Mesodermal cell (in vitro differentiated cells): ENCODE results near the gene RGS2. TPM values are rescaled to one million over a fixed set of nuclear protein-coding genes. Genes with fewer than 3 reads are reported as not detected.
A peak's percentile ranks its signal among the peaks of the same experiment; 100 is the strongest.

ENCODE experiments used
- H3K27ac ChIP-seq: 2 replicates; pipeline ENCODE4 v1.7.0; 2013; ENCODE audit warnings: mild to moderate bottlenecking, low read depth, low read length, moderate library complexity; ENCODE audit not compliant: severe bottlenecking
- H3K36me3 ChIP-seq: 2 replicates; pipeline ENCODE4 v1.7.1; 2013; ENCODE audit warnings: mild to moderate bottlenecking, low read length, moderate library complexity; ENCODE audit not compliant: control insufficient read depth, insufficient read depth
- H3K4me1 ChIP-seq: one replicate; pipeline ENCODE4 v1.7.1; 2013; ENCODE audit warnings: mild to moderate bottlenecking, low read length; ENCODE audit not compliant: insufficient read depth, control insufficient read depth, poor library complexity, severe bottlenecking
- H3K4me3 ChIP-seq: 2 replicates; pipeline ENCODE4 v1.7.0; 2013; ENCODE audit warnings: low read length, control low read depth, mild to moderate bottlenecking; ENCODE audit not compliant: insufficient read depth, poor library complexity, severe bottlenecking; ENCODE audit errors: extremely low read depth
- H3K9me3 ChIP-seq: 2 replicates; pipeline ENCODE4 v1.7.1; 2013; ENCODE audit warnings: mild to moderate bottlenecking, low read length, moderate library complexity; ENCODE audit not compliant: control insufficient read depth
- WGBS, 2 experiments: methylation state at CpG; one replicate each; pipeline ENCODE4 v1.1.5; 2013; ENCODE audit warnings: missing lambda C conversion rate in 2 of 2; ENCODE audit not compliant: insufficient coverage in 2 of 2; 5-methylcytosine and 5-hydroxymethylcytosine counted together
- polyA plus RNA-seq, 2 experiments: library from polyadenylated mRNA; stranded (reverse); fragments of 50-300 nt; gene quantifications; one replicate each; pipeline ENCODE4 v1.2.3, GENCODE V29; 2013

RGS2 gene
- polyA plus RNA-seq (2013, experiment 1 of 2) = 54.4 TPM
- polyA plus RNA-seq (2013, experiment 2 of 2) = 63.5 TPM

- WGBS, 2 experiments = 0 to 1% methylated on average over 56 to 66 of the region's 72 CpGs
- Histone ChIP-seq H3K4me3 (peak within 1 kb of the TSS; percentile 86), H3K36me3 (peaks cover 5% of the 10 kb centered on the region), H3K27ac (peak within 1 kb of the TSS; percentile 82), H3K9me3 (no peaks in the 10 kb centered on the region), H3K4me1 (peaks cover 15% of the 10 kb centered on the region)
These were observed at the start of gene RGS2 for GRCh38 chr1:192808518-192809306. Gene RGS2, plus strand, starts transcription at chr1:192809039. Its CDS starts 33 bp downstream, at chr1:192809072.

- Histone ChIP-seq H3K4me3 (no peak overlapping the region), H3K27ac (no peak overlapping the region)
- 100% methylated on average over 1 of the region's 1 CpG; no CpG with 5 or more reads in 1 of the 2 experiments for WGBS, 2 experiments
These were observed 49.7 kb upstream of the RGS2 start for GRCh38 chr1:192759104-192759503.

DNA sequence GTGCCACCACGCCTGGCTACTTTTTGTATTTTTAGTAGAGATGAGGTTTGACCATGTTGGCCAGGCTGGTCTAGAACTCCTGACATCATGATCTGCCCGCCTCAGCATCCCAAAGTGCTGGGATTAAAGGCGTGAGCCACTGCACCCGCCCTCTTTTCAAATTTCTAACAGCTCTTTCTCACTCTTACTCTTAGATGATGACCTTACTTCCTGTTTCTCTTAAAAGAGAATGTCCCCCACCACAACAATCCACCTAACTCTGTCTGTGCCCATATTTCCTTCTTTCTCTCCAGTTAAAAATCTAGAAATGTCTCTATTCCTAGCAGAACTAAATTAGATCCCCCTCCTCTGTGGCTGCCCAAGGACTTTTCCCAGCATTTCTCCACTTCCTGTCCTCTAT, 46.6 kb upstream of the RGS2 start:
- 90% methylated on average over 3 of the region's 4 CpGs; no CpG with 5 or more reads in 1 of the 2 experiments for WGBS, 2 experiments
- Histone ChIP-seq H3K4me1 (peaks cover 21% of the 10 kb centered on the region), H3K4me3 (no peak overlapping the region), H3K9me3 (no peaks in the 10 kb centered on the region), H3K27ac (no peak overlapping the region), H3K36me3 (no peaks in the 10 kb centered on the region)

More at GRCh38 chr1:192759104-192759503, 49.7 kb upstream of the RGS2 start:
- Histone ChIP-seq H3K4me1 (peaks cover 12% of the 10 kb centered on the region), H3K9me3 (no peaks in the 10 kb centered on the region), H3K36me3 (no peaks in the 10 kb centered on the region)

DNA sequence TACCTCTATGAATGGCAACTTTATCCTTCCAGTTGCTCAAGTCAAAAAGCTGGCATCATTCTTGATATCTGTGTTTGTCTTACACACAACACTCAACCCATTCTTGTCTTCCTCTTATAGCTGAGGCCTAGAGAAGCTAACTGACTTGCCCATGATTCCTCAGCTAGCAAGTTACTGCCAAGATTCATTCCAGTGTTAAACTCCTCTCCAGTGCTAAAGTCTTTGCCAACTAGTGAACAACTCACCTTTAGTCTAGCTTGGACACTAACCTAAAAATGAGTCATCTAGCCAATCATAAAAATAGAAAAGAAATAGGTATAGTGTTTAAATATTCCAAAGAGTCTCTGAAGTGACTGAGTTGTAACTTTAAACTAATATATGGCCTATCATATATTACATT, 45.6 kb upstream of the RGS2 start:
- peaks cover 21% of the 10 kb centered on the region for H3K4me1 ChIP-seq
- no peaks in the 10 kb centered on the region for H3K9me3 ChIP-seq
- no peak overlapping the region for H3K4me3 ChIP-seq
- H3K27ac ChIP-seq = peak overlapping the region; percentile 46
- H3K36me3 ChIP-seq = no peaks in the 10 kb centered on the region

DNA sequence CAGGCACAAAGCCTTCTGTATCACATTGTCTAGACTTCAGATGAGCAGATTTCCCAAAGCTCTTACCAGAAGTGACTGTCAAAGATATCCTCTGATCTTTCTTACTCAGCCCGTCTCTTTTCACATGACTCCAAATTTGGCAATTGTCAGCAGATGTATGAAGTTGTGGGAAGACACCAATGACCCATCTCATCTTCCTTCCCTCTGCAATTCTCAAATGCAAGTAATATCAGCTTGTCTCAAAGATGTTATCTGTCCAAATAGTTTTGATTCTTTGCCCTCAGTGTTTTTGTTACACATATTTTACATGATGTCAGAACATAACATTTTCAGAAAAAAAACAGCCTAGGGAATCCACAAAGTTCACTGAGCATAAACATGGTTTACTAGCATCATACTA, 45.1 kb upstream of the RGS2 start:
- H3K36me3 ChIP-seq = no peaks in the 10 kb centered on the region
- H3K4me1 ChIP-seq = peaks cover 21% of the 10 kb centered on the region
- no CpG with 5 or more reads among the region's 1 CpG for WGBS, 2 experiments
- H3K4me3 ChIP-seq = no peak overlapping the region
- no peaks in the 10 kb centered on the region for H3K9me3 ChIP-seq
- H3K27ac ChIP-seq = peak overlapping the region; percentile 46

GRCh38 chr1:192764675-192765074, 44.2 kb upstream of the RGS2 start:
- Histone ChIP-seq H3K4me3 (no peak overlapping the region), H3K27ac (no peak overlapping the region), H3K36me3 (no peaks in the 10 kb centered on the region), H3K4me1 (peaks cover 21% of the 10 kb centered on the region), H3K9me3 (no peaks in the 10 kb centered on the region)
- no CpG with 5 or more reads among the region's 2 CpGs for WGBS, 2 experiments

DNA sequence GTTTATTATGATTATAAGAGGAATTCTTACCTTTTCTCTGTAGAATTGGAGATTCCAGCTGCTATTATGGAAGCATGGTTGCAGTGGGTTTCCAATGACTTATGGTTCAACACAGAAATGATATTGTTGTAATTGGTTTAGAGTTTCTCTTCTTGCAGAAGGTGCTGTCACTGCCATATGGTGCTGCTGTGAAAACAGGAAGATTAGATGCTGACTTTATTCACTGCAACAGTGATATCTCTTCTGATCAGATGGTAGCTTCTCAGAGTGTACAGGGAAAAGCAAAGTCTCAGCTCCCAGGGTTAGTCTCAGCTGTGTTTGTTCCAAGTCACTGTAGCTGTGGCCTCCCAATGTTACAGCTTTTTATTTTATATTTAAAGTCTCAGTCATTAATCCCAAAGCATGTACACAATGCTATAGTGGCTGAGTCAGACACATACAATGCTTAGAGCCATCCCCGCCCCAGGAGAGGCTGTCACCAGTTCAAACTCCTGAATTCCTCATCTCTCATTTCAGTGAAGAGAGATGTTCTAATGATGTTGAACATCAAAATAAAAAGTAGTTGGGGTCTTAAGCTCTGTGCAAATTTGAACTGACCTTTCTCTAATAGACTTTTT, 42.7 kb upstream of the RGS2 start:
- Histone ChIP-seq H3K4me3 (no peak overlapping the region), H3K9me3 (no peaks in the 10 kb centered on the region), H3K27ac (peak overlapping the region; percentile 13), H3K4me1 (peaks cover 21% of the 10 kb centered on the region), H3K36me3 (no peaks in the 10 kb centered on the region)
- no CpG with 5 or more reads among the region's 1 CpG for WGBS, 2 experiments

GRCh38 chr1:192766876-192767275, 42.0 kb upstream of the RGS2 start:
- H3K27ac ChIP-seq = no peak overlapping the region
- H3K36me3 ChIP-seq = no peaks in the 10 kb centered on the region
- no peak overlapping the region for H3K4me3 ChIP-seq
- WGBS, 2 experiments = 84 to 96% methylated on average over 2 to 3 of the region's 3 CpGs
- H3K4me1 ChIP-seq = peaks cover 21% of the 10 kb centered on the region
- no peaks in the 10 kb centered on the region for H3K9me3 ChIP-seq

DNA sequence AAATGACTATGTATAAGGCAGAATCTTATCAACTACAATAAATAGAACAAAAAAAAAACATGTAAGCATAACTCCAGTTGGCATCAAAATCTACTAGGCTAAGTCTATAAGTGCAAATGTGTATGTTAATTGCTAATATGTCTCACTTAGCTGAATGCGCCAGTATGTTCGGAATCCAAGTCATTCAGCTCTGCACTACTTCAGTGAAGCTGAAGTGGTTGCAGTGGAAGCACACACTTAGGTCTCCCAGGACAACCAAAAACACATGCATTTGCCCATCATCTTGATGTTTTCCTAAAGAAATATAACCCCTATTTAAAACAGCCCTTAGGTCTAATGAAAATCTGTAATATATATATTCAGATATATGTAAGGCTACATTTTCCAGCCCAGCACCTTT, 41.0 kb upstream of the RGS2 start:
- no peak overlapping the region for H3K27ac ChIP-seq
- WGBS, 2 experiments = 94 to 100% methylated on average over 2 of the region's 2 CpGs
- H3K36me3 ChIP-seq = no peaks in the 10 kb centered on the region
- no peak overlapping the region for H3K4me3 ChIP-seq
- peaks cover 20% of the 10 kb centered on the region for H3K4me1 ChIP-seq
- H3K9me3 ChIP-seq = no peaks in the 10 kb centered on the region

DNA sequence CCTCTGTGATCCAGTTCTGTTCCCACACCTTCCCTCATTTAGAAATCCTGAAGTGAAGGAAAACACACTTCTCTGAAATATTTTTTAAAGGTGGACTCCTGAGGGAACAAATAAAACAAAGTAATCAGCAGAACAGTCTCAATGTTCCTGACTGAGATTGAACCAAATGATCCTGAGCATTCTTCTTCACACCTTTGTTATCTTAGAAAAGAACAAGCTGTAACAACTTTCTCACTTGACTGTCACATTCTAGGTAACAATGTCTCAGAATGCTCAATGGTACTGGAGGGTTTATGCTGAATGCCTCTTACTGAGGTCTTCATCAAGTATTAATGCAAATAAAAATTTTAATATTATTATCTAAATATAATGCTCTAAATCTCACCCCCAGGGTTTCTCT, 40.4 kb upstream of the RGS2 start:
- no peak overlapping the region for H3K27ac ChIP-seq
- no peak overlapping the region for H3K4me3 ChIP-seq
- H3K4me1 ChIP-seq = peaks cover 14% of the 10 kb centered on the region
- no peaks in the 10 kb centered on the region for H3K9me3 ChIP-seq
- H3K36me3 ChIP-seq = no peaks in the 10 kb centered on the region

DNA sequence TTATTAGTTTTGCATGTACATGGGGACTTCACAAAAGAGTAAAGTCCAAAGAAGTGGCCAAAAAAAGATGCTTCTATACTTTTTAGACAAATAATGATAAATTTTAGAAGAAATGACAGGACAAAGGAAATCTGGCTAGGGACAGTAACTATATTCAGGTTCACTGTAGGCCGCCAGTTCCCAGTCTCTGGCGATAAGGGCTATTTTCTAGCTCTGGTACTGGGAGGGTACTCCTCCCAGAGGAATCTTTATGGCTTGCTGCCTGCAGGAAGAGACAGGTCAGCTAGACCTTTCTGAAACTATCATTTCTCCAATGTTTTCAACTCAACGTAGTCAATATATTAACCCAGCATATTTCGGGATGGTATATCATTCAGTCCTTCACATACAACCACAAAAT, 37.5 kb upstream of the RGS2 start:
- Histone ChIP-seq H3K9me3 (no peaks in the 10 kb centered on the region), H3K27ac (no peak overlapping the region), H3K4me1 (peaks cover 4% of the 10 kb centered on the region), H3K36me3 (no peaks in the 10 kb centered on the region), H3K4me3 (no peak overlapping the region)
- WGBS, 2 experiments = 83 to 100% methylated on average over 2 of the region's 4 CpGs
